HepG2 (cell line): ENCODE results near the gene ZBTB20. TPM values are rescaled to one million over a fixed set of nuclear protein-coding genes. Genes with fewer than 3 reads are reported as not detected.

Experiments used
- ARNT ChIP-seq: fragments of 450-650 bp; IDR thresholded peaks from 2 replicates; pipeline ENCODE4 v1.6.1; 2017
- MED13 ChIP-seq: sonication (generic); formaldehyde crosslinking; IDR thresholded peaks from 2 replicates; pipeline ENCODE4 v1.5.0; 2020; ENCODE audit warnings: missing genetic modification reagents
- SMAD1 ChIP-seq: sonication (generic); formaldehyde crosslinking; IDR thresholded peaks from 2 replicates; pipeline ENCODE4 v1.4.0; 2020; ENCODE audit warnings: missing genetic modification reagents, low read depth, mild to moderate bottlenecking, borderline replicate concordance
- THAP11 ChIP-seq: IDR thresholded peaks from 2 replicates; pipeline ENCODE4 v1.6.1; 2016; ENCODE audit warnings: missing biosample characterization, missing genetic modification reagents
- ZNF10 ChIP-seq: sonication (generic); formaldehyde crosslinking; IDR thresholded peaks from 2 replicates; pipeline ENCODE4 v1.4.0; 2020; ENCODE audit warnings: mild to moderate bottlenecking, low read depth, missing genetic modification reagents, borderline replicate concordance
- ZNF430 ChIP-seq: sonication (generic); formaldehyde crosslinking; IDR thresholded peaks from 2 replicates; pipeline ENCODE4 v1.9.0; 2021; ENCODE audit warnings: mild to moderate bottlenecking, missing genetic modification reagents
- ZNF629 ChIP-seq: sonication (generic); formaldehyde crosslinking; conservative IDR thresholded peaks from 2 replicates; pipeline ENCODE4 v1.5.0; 2020; ENCODE audit warnings: missing genetic modification reagents
- ZSCAN29 ChIP-seq: sonication (generic); formaldehyde crosslinking; conservative IDR thresholded peaks from 2 replicates; pipeline ENCODE4 v1.4.0; 2020; ENCODE audit warnings: mild to moderate bottlenecking, missing genetic modification reagents
- polyA plus RNA-seq, 8 experiments: library from polyadenylated mRNA; depleted of rRNA in 3 of 8; stranded (reverse) in 7 of 8; unstranded in 1 of 8; fragments of >200 nt; fragmentation: Illumina TruSeq in 4 of 8; extraction: Trizol in 4 of 8; gene quantifications; 2 replicates each; pipeline versions ENCODE4 v1.2.1 to v1.2.3, GENCODE V29; 2011 to 2016; ENCODE audit warnings: low read depth in 4 of 8, missing spikeins in 1 of 8, mixed read lengths in 1 of 8; ENCODE audit not compliant: insufficient read depth in 1 of 8
- total RNA-seq, 5 experiments: library from RNA; depleted of rRNA; stranded (reverse); fragments of >200 nt; fragmentation: Illumina TruSeq; extraction: Trizol; gene quantifications; 2 replicates each; pipeline ENCODE4 v1.2.3, GENCODE V29; 2016; ENCODE audit warnings: low read depth in 1 of 5
- TF ChIP-seq, protein P1 (sequence below): sonication (generic); formaldehyde crosslinking; IDR thresholded peaks from 2 replicates; pipeline ENCODE4 v1.5.0; 2020; ENCODE audit warnings: mild to moderate bottlenecking, missing genetic modification reagents
- TF ChIP-seq, protein P2 (sequence below): sonication (generic); formaldehyde crosslinking; IDR thresholded peaks from 2 replicates; pipeline ENCODE4 v1.4.0; 2020; ENCODE audit warnings: mild to moderate bottlenecking, missing genetic modification reagents
- TF ChIP-seq, protein P3 (sequence below): sonication (generic); formaldehyde crosslinking; IDR thresholded peaks from 2 replicates; pipeline ENCODE4 v1.9.0; 2021; ENCODE audit warnings: missing genetic modification reagents, borderline replicate concordance

Gene ZBTB20
- total and polyA plus RNA-seq, 2 of the 13 experiments (the other 11 are each of a cell fraction or from before 2014, with no cell fraction given), result 1.9 to 8.8 TPM

DNA sequence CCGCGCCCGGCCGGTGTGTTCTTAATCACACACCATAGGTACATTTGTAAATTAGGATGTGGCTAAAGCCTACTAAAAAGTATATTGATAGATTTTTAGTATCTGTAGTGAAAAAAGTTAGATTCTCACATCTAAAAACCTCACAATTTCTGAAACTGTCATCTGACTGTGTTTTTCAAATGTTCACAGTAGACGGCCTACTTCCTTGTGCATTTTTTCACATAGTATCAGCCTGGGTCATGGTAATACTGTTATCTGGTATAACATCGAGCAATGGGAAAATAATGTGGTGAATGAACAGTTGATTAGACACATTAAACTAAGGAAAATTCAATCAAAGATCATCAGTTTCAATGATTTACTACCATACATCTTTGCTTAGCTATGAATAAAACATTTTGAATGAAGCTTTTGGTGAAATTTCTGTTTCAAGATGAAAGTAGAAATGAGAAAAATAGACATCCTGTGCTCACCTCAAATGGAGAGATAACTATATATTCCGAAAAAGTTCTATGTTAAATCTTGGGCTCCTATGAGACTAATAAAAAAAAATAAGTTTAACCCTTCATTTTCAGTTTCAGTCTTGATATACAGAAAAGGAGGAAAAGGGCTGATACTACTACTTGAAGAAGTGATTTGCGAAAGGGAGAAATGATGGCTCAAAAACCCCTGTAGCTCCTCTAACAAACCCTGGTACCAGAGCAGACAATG is 262.7 kb downstream of the ZBTB20 start (continued):
- TF ChIP-seq, protein P1, sequence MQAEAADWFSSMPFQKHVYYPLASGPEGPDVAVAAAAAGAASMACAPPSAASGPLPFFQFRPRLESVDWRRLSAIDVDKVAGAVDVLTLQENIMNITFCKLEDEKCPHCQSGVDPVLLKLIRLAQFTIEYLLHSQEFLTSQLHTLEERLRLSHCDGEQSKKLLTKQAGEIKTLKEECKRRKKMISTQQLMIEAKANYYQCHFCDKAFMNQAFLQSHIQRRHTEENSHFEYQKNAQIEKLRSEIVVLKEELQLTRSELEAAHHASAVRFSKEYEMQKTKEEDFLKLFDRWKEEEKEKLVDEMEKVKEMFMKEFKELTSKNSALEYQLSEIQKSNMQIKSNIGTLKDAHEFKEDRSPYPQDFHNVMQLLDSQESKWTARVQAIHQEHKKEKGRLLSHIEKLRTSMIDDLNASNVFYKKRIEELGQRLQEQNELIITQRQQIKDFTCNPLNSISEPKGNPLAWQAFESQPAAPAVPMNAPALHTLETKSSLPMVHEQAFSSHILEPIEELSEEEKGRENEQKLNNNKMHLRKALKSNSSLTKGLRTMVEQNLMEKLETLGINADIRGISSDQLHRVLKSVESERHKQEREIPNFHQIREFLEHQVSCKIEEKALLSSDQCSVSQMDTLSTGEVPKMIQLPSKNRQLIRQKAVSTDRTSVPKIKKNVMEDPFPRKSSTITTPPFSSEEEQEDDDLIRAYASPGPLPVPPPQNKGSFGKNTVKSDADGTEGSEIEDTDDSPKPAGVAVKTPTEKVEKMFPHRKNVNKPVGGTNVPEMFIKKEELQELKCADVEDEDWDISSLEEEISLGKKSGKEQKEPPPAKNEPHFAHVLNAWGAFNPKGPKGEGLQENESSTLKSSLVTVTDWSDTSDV (CRISPR knock-in tag), result no peak
- TF ChIP-seq ZSCAN29, result no peak
- TF ChIP-seq, protein P2, sequence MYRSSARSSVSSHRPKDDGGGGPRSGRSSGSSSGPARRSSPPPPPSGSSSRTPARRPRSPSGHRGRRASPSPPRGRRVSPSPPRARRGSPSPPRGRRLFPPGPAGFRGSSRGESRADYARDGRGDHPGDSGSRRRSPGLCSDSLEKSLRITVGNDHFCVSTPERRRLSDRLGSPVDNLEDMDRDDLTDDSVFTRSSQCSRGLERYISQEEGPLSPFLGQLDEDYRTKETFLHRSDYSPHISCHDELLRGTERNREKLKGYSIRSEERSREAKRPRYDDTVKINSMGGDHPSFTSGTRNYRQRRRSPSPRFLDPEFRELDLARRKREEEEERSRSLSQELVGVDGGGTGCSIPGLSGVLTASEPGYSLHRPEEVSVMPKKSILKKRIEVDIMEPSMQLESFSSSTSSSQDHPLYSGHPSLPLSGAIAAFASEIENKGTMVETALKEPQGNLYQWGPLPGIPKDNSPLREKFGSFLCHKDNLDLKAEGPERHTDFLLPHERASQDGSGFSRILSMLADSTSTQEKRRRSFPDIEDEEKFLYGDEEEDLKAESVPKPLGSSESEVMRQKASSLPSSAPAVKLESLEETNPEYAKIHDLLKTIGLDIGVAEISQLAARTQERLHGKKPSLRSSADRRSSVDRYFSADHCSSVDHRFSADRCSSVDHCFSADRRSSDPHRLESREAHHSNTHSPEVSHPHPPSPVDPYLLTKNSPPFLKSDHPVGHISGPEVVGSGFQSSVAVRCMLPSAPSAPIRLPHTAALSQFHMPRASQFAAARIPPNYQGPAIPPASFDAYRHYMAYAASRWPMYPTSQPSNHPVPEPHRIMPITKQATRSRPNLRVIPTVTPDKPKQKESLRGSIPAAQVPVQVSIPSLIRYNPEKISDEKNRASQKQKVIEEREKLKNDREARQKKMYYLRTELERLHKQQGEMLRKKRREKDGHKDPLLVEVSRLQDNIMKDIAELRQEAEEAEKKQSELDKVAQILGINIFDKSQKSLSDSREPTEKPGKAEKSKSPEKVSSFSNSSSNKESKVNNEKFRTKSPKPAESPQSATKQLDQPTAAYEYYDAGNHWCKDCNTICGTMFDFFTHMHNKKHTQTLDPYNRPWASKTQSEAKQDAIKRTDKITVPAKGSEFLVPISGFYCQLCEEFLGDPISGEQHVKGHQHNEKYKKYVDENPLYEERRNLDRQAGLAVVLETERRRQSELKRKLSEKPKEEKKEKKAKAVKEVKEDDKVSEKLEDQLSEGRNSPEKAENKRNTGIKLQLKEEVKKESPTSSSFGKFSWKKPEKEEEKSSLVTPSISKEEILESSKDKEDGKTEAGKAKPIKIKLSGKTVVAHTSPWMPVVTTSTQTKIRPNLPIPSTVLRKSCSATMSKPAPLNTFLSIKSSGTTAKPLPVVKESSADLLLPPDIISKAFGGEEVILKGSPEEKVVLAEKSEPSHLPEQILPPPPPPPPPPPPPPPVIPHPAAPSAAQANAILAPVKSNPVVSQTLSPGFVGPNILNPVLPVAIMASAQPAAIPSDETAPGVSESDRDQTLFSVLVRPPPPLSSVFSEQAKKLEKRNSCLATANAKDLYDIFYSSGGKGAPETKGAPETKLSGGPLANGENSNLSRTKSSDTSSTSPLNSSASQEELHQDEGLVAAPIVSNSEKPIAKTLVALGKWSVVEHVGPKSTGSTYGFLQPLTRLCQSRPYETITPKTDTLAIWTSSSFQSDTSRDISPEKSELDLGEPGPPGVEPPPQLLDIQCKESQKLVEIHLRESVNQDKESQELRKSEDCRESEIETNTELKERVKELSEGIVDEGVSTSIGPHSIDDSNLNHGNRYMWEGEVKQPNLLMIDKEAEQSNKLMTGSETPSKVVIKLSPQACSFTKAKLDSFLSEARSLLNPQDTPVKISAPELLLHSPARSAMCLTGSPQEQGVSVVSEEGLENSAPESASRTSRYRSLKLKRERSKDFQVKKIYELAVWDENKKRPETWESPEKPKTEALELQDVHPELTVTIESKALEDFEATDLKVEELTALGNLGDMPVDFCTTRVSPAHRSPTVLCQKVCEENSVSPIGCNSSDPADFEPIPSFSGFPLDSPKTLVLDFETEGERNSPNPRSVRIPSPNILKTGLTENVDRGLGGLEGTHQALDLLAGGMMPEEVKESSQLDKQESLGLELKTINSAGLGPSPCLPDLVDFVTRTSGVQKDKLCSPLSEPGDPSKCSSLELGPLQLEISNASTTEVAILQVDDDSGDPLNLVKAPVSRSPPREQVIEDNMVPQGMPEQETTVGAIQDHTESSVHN, result no peak
- TF ChIP-seq ZNF629 (CRISPR knock-in tag), result no peak
- no peak for TF ChIP-seq ARNT
- no peak for TF ChIP-seq MED13 (CRISPR knock-in tag)
- no peak for TF ChIP-seq ZNF10 (CRISPR knock-in tag)
- TF ChIP-seq, protein P3, sequence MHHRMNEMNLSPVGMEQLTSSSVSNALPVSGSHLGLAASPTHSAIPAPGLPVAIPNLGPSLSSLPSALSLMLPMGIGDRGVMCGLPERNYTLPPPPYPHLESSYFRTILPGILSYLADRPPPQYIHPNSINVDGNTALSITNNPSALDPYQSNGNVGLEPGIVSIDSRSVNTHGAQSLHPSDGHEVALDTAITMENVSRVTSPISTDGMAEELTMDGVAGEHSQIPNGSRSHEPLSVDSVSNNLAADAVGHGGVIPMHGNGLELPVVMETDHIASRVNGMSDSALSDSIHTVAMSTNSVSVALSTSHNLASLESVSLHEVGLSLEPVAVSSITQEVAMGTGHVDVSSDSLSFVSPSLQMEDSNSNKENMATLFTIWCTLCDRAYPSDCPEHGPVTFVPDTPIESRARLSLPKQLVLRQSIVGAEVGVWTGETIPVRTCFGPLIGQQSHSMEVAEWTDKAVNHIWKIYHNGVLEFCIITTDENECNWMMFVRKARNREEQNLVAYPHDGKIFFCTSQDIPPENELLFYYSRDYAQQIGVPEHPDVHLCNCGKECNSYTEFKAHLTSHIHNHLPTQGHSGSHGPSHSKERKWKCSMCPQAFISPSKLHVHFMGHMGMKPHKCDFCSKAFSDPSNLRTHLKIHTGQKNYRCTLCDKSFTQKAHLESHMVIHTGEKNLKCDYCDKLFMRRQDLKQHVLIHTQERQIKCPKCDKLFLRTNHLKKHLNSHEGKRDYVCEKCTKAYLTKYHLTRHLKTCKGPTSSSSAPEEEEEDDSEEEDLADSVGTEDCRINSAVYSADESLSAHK (CRISPR knock-in tag), result no peak
- TF ChIP-seq SMAD1, result no peak
- TF ChIP-seq THAP11 (CRISPR knock-in tag), result no peak
- TF ChIP-seq ZNF430 (CRISPR knock-in tag), result no peak
